RKO (cell line): ENCODE results near the gene RAB17.

Experiments used
- DNase-seq: peaks from one replicate; pipeline ENCODE4 v3.0.0-alpha.2; 2016; ENCODE audit warnings: low spot score

The RAB17 gene

DNA sequence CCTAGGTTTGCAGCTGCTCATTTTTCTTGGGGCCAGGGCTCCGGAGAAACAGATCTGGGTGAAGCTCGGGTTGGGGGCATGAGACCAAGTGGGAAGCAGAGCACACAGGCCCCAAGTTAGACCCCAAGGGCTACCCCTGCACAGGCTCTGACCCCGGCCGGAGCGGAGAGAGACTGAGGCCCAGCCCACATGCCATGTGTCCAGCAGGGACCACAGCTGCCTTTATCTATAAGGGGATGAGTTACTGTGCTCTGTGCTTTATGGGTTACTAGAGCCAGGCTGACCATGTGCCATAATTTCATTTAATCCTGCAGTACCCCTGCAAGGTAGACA, 54.5 kb downstream of the RAB17 start:
- no peak for DNase-seq

DNA sequence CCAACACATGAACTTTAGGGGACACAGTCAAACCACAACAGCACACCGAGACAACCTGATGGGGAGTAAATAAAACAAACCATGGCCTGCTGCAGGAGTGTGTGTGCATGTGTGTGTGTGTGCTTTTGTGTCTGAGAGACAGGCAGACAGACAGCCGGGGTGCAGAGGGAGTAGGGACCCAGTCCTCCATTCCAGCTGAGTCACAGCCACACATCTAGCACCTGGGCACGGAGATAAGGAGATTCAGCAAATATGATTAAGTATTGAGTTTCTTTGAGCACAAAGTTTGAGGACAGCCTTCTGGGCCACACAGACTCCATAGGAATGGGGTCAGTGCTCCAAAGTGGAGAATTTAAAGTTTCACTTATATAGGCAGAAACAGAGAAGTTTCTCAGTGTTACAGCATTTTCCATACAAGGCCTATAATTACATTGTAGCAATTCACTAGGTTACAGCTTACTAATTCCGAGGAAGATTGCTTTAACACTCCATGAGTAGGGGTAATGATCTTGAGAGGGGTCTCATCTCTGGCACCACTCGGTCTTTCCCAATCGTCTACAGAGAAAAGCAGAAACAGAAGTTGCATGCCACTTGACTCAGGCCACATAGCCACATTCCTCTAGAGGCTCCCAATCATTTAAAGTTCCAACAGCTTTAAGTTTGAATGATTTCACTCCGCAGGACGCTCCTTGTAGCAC, 55.0 kb downstream of the RAB17 start:
- DNase-seq, result no peak

DNA sequence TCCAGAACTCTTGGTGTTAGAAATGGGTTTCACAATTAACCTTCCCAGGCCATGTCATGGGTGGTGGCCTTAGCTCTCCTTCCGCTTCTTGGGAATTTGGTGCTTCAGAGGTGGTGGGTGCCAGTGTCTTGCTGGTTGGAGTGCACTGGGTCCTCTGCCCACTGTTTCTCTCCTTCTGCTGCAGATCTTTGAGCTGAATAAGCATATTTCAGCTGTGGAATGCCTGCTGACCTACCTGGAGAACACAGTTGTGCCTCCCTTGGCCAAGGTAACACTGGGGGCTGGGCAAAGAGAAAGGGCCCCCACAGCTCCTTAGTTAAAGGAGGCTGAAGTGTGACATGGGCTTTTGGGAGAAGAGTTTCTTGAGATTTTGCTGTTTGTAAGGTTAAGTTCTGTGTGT, 56.2 kb downstream of the RAB17 start:
- no peak for DNase-seq

DNA sequence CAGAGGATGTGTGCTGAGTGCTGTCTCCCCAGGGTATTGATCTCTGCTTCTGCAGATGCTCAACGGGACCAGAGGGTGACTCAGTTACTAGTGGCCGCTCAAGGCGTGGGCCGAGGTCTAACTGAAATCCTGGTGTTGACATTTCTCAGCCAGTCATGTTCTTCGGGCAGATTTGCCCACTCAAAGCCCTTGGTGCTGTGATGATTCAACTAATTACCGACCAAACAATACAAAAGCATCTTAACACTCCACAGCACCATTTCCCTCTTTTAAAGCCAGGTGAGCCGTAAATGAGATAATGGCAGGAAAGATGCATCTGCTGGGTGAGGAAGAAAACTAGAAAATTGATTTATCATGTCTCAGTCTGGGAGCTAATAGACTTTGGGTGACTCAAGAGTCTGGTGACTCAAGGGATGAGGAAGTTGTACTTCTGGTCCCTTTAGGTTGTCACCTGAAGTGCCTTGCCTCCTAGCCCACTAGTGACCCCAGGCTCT, 56.8 kb downstream of the RAB17 start:
- DNase-seq, result no peak

DNA sequence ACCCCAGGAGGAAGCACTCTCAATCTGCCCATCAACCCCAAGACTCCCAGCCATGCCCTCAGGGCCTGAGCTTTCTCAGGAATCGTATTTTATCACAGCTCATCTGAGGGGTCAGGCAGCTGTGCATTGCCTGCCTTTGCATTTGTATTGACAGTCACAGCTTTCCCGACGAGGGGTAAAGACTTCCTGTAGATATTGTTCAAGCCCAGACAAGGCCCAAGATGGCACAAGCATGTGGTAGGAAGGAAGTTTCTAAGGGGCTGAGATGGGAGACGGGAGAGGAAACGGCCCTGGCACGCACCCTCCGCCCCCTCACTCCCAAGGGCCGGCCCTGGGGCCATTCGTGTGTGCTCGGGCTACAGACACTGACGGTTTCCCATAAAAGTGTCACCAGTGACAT, 58.4 kb downstream of the RAB17 start:
- no peak for DNase-seq

DNA sequence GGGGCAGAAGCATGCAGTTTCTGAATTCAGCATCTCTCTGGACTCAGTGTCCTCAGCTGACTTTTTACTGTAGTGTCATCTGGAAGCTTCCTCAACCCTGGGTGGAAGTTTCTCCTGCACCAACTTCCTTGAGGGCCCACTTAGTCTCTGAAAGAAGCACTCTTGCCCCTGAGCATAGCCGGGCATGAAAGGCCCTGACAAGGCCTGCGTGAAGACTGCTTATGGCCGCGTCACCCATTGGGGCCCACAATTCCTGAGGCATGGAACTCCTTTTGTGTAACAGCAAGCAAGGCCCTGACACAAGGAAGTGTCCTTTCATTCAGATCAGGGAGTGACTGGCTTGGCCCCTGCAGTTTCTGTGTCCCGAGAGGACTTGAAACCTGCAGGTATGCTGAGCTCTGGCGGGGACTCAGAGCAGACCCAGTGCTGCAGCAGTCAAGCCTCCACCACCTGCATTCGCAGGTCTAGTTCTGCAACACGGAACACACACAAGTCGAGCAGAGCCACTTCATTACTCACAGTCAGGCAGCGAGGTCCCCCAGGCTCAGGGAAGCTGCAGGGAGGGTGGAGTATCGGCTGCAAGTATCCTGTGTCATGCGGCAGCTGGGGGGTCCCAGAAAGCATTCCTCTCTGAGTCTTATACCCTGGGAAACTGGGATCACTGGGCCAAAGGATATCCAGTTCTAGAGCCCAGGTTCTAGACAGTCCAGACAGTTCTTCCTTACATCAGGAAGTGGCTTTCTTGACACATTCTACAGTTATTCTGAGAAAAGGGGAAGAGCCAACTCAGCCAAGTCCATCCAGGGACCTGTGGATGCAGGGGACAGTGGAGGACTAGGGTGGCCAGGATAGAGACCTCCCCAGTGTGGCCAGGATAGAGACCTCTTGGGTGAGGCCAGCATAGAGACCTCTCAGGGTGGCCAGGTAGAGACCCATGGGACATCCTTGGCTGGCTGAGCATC, 59.8 kb downstream of the RAB17 start:
- DNase-seq, result no peak

DNA sequence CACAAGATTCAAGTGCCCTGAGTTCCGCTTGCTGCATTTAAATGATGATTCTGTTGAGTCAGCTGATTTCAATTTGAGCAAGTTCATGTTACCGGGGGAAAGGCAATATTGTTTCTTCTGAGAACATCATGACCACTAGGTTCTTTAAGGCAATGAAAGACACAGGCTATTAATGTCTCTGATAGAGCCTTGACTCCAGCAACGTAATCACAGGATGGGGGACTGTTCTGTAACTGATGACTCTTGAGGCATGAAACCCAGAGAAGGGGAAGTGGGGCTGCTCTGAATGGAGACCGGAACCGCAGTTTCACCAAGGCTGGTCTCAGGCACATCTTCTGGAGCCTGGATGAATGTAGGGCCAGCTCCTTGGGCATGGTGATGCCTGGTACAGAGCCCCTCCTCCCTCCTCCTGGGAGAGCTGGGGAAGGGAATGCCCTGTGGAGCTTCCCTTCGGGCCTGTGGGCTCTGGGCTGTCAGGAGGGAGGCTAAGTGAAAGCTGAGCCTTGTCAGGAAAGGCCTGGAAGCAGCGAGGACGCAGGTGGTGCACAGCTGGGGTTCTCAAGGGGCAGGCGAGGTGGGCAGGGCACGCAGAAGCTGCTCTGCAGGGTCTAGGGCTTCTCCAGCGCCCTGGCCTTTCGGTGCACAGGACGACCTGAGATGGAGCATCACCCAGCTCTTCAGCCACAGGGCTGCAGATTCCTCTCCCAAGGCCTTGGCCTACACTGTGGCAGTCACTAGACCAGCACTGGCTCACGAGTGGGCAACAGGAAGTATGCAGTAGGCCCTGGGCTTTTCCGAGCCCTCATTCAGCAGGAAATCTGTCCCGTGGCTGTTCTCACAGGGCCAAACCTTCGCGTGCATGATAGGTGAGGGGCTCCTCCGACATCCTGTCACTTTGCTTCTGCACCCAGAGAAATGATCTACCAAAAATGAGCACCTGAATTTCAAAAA, 60.8 kb downstream of the RAB17 start:
- no peak for DNase-seq

DNA sequence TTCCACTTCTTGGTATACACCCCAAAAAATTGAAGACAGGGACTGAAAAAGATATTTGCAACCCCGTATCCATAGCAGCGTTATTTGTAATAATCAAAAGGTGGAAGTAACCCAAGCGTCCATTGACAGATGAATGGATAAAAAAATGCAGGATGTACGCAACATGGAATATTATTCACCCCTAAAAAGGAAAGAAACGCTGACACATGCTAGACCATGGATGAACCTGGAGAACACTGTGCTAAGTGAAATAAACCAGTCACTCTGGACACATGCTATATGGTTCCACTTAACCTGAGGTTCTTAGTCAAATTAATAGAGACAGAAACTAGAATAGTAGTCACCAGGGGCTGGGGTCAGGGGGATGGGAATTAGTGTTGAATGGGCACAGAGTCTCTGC, 62.8 kb downstream of the RAB17 start:
- DNase-seq, result no peak

DNA sequence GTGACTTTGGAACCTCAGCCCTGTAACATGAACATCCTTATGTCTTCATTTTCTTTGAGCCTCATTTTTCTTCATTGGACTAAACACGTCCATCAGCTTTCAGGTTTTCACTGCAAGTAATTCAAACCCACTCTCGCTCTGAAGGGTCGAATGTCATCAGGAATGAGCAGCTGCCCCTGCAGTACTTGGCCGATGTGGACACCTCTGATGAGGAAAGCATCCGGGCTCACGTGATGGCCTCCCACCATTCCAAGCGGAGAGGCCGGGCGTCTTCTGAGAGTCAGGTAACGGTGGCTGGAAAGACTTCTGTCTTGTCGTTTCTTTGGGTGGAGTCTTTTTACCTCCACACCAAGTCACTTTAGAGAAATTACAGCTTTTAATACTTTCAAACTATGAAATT, 63.3 kb downstream of the RAB17 start:
- no peak for DNase-seq

DNA sequence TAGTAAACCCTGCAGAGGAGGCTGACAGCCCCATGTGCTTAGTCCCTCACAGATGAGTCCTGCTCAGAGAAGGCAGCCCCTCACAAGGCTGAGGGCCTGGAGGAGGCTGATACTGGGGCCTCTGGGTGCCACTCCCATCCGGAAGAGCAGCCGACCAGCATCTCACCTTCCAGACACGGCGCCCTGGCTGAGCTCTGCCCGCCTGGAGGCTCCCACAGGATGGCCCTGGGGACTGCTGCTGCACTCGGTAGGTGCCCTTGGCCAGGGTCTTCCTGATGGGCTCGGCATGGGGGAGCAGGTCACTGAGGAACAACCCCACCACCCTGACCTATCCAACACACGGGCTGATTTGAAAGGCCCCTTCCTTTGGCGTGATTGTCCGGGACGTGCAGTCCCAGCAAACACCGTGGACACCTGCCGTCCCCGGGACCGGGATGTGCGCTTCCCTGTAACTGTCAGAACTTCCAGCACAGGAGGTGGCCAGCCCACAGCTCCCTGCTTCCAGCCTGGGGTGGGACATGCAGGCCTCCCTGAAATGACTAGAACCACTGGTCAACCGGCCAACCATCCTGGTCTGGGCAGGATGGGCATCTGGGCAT, 64.9 kb downstream of the RAB17 start:
- DNase-seq, result no peak

DNA sequence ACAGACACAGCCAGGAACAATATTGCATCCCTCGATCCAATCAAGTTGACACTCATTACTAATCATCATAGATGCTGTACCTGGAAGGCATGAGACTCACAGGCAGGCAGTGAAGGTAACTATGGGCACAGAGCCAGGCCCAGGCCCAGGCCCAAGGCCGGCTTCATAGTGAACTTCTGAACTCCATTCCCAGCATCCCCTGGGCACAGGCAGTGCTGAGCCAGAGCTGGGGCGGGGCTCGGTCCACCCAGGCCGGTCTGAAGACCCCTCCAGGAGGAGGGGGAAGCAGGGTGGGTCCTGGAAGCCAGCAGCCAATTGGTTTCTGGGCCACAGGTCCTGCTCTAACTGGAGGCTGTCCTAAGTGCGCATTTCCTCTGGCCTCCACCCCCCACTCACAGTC, 65.9 kb downstream of the RAB17 start:
- no peak for DNase-seq
